Left ventricle myocardium superior (tissue), 1 donor: ENCODE measurements around the gene MGAT5. TPM values are rescaled to one million over a fixed set of nuclear protein-coding genes. Genes with fewer than 3 reads are reported as not detected.
A peak's percentile ranks its signal among the peaks of the same experiment; 100 is the strongest.

Experiments used
- ATAC-seq: fragments of 200-7000 bp; cut with Tn5 transposase; one replicate; pipeline ENCODE4 v1.9.1; 2020; ENCODE audit warnings: mild to moderate bottlenecking, moderate library complexity
- DNase-seq: peaks from one replicate; pipeline ENCODE4 v3.0.0-alpha.2; 2020
- intact Hi-C: fragments of 100-400 bp; cut with micrococcal nuclease; formaldehyde crosslinking; loops from one replicate; pipeline ENCODE4 v1.11.0; 2022
- total RNA-seq: library from RNA; stranded (reverse); fragmentation: NEBNext Ultra II Directional; extraction: Animal tissue kit (Norgen Biotek cat#: 25700); gene quantifications from one replicate; pipeline ENCODE4 v1.2.1, GENCODE V29; 2021
- donor health status: DM: no; HTN: yes; CAD: no; lungs with severe emphysema.

MGAT5 gene
- total RNA-seq, 1 donor from 2014 or later = 98.1 TPM

DNA sequence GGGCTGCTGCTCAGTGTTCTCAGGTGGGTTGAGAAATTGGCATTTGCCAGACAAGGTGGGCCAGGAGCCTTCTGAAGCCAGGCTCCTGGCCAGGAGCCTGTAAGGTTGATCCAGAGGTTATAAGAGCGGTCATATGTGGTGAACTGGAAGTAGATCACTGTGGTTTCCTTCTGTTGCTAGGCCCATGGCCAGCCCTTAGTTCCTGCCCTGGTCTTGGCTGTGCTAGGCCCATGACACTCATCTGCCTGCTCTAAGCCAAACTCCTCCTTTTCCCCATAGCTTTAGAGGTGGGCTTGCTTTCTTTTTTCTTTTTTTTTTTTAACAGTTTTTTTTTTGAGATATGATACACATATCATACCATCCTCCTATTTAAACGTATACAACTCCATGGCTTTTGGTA, 5.0 kb upstream of the MGAT5 start:
- intact Hi-C loops = loop anchor here (10.0 kb wide), 1 partner anchor 166 kb away; no protein-coding TSS in a partner anchor
- ATAC-seq (peak; percentile 40), DNase-seq (peak; percentile 38)

DNA sequence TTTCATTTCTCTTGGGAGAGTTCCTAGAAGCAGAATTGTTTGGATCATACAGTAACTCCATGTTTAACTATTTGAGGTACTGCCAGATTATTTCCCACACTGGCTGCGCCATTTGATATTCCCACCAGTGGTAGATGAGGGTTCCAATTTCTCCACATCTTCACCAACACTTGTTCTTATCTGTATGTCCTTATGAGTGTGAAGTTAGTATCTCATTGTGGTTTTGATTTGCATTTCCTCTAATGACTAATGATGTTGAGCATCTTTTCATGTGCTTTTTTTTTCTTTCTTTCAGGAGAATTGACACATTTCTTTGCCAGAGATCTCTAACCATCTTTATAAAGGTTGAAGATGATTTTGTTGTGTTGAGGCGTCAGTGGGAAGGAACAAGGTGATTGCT, 4.1 kb upstream of the MGAT5 start:
- no peak for ATAC-seq
- intact Hi-C loops = loop anchor here (10.0 kb wide), 1 partner anchor 165 kb away; no protein-coding TSS in a partner anchor
- no peak for DNase-seq

DNA sequence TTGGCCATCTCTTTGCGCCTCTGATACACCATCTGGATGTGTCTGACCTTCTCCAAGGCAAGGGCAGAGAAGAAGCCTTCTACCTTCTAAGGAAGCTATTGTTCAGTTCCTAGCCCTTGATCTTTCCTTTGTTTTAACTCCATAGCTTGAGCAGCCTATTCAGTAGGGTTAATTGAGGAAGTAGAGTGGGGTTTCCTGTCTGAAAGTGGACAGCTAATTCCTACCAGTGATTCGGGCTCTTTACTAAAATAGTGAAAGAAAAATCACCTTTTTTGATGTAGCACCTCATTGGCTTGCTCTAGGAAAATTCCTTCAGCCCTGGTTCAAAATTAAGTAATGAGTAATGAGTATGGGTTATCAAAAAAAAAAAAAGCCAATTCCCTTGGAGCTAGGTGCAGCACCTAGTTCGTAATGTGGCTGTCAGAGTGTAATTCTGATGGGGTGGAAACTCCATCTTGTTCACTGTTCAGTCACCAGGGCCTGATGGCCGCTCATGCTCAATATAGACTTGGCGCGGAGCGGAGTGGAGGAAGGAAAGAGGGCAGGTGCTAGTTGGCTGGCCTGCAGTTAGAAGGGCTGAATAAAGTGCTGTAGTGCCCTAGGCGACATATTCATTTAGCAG, 2.9 kb upstream of the MGAT5 start:
- intact Hi-C loops = no loop called here

DNA sequence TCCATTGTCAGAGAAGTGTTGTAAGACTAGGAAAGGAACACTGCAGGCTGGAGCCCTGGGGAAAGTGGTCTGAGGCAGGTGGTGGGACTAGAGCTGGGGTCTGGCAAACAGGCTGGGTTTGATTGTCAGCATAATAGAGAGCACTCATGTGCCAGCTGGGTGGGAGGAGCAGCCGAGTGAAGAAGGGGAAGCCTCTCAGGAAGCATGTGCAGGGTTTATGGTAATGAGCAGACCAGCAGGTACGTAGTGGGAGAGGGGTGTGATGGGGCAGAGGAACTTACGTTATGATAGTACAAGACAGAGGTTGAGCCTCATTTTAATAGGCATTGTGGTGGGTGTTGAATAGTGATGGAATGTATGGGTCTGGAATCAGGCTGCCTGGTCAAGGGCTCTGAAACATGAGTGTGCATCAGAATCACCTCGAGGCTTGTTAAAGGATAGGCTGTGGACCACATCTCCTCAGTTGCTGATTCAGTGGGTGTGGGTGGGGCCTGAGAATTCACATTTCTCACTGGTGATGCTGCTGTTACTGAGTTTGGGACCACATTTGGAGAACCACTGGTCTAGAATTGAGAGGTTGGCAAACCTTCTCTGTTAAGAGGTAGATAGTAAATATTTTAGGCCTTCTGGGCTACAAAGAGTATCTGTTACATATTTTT, 1.7 kb upstream of the MGAT5 start:
- intact Hi-C loops = no loop called here
- ATAC-seq = peak; percentile 10

More for the DNA sequence above, 2.9 kb upstream of the MGAT5 start:
- DNase-seq = no peak
- peak; percentile 6 for ATAC-seq

DNA sequence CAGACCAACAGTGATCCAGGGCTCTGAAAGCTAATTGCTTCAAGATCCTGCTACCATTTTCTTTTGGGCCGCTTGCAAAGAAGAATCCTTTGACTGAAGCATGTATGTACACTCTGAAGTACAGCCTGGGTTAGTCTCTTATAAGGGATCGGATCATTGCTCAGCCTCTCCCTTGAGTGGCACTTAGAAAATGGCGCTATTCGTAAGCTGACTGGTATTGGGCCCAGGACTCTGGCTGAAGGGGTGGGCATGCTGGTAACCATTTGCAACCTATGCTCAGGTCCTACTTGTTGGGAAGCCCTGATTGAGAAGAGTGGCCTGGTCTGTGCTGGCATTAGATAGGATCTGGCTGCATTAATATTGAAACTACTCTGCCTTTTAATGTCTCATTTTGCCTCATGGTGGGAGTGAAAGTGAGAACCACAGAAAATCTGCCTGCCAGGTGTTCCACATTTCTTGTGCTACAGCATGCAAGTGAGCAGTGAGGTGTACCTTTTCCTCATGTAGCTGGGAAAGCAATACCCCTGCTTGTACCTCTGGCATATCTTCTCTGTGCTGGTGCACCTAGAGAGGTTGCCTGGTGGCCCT, 661 bp upstream of the MGAT5 start:
- ATAC-seq (no peak), DNase-seq (no peak)
- intact Hi-C loops = no loop called here

More for the DNA sequence above, 1.7 kb upstream of the MGAT5 start:
- DNase-seq = no peak

DNA sequence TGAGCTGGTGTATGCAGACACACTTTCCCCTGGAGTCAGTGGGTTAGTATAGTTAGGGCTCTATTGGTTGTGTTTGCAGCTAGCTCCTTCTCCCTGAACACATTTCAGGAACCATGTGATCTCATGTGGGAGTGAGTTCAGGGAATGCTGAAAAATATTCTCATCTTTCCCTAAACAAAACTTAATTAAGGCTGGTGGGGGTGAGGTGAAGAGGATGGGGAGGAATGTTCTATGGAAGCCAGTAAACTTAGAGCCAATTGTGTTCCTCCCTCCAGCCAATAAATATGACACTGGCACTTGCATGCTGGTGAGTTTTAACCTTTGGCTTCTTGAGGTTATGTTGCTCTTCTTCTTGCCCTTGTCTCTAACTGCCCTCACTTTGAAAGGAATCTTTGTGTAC, 952 bp downstream of the MGAT5 start:
- DNase-seq (no peak), ATAC-seq (no peak)
- intact Hi-C loops = no loop called here

DNA sequence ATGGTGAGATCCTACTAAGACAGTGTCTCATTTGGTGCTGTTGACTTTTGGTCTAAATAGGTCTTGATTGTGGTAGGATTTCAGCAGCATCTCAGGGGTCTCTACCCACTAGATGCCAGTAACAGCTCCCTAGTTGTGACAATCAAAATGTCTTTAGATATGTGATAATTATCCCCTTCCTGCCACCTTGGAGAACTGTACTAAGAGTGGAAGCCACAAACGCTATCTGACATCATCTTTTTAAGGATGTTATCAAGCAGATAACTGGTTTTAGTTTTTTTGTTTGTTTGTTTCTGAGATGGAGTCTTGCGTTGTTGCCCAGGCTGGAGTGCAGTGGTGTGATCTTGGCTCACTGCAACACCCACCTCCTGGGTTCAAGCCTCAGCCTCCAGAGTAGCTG, 3.1 kb downstream of the MGAT5 start:
- DNase-seq (no peak), ATAC-seq (no peak)
- intact Hi-C loops = no loop called here

DNA sequence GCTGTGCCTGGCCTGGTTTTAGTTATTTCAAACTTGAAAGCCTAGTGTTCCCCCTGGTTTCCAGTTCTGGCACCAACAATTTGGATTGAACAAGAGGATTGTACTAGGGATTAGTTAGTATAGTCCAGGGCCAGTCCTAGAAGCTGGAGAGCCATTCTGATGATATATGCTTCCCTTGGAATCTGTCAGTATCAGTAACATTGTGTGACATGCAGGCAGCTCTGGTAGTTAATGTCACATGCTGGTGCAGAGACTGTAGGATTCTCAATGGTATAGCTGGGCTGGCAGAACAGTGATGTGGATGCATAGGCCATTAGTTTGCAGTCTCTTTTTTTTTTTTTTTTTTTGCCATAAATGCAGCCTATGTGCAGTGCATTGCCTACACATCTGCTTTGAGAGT, 3.6 kb downstream of the MGAT5 start:
- ATAC-seq = no peak
- DNase-seq = no peak
- intact Hi-C loops = no loop called here

DNA sequence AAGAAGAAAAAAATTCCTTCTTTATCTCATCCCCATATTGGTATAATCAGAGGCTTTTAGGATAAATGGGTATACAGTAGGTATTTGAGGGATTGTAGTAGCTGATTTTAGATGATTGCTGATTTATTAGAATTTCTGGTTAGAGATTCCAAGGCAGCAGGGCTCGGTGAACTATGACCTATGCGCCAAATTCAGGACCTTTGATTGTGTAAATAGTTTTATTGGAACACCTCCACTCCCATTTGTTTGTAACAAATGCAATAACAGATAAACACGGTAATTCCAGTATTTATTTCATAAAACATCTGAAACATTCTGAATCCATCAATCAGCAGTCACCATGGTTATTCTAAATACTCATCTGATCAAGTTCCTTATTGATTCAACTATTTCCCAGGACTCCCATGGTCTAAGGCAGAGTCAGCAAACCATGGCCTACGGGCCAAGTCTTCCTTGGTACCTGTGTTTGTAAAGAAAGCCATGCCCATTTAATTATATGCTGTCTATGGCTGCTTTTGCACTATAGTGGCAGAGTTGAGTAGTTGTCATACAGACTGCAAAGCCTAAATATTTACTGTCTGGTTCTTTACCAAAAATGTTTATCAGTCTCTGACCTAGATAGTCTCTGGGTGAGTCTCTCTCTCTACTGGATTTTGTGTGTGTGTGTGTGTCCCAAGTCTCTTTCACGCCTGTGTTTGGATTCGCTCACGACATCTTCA, 4.3 kb downstream of the MGAT5 start:
- intact Hi-C loops = no loop called here
- DNase-seq = no peak
- no peak for ATAC-seq

DNA sequence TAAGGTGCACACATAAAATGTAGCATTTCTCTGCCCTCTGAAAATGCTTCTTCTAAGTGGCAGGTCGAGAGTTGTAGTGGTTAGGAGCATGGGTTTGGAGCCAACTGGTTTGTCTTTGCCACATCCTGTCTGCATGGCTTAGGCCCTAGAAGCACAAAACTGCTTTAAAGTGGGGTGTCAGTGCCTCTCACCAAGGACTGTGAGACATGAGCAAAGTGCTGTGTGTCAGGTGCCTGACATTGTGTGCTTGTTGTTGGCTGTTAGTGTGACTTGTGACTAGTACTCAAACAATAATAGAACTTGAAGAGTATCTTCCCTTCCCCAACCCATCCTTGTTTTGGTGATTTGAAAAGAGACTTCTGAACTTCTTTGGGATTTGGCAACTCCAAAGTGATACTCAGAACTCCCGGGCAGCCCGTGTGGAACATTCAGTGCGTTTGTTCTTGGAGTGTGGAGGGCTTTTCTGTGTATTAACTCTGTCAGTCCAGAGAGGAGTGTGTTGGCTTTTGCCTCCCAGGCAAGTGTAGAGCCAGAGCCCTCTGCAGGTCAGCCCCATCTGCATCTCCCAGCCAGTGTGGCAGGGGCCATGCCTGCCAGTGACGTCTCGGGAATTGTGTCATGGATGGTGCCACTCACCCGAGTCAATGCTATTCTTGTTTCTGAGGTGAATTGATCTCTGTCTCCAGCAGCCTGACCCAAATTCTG, 5.0 kb downstream of the MGAT5 start:
- DNase-seq (peak; percentile 71), ATAC-seq (peak; percentile 85)
- intact Hi-C loops = no loop called here

DNA sequence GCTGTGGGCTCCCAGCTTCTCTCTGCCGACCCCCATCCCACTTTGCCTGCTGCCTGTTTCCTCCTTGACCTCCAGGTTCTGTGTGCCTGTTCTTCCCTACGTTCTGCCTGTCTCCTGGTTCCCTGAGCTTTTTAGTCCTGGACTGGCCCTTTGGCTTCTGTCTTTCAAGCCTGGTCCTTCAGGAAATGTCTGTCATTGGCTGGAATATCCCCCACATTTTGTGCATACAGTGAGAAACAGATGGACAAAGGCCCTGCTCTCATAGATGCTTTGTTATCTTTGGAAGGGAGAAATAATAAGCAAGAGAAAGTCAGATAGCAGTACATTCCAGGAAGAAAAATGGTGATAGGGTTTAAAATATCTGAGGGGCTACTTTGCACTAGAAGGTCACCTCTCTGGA, 5.7 kb downstream of the MGAT5 start:
- peak; percentile 1 for ATAC-seq
- DNase-seq = no peak
- intact Hi-C loops = no loop called here

DNA sequence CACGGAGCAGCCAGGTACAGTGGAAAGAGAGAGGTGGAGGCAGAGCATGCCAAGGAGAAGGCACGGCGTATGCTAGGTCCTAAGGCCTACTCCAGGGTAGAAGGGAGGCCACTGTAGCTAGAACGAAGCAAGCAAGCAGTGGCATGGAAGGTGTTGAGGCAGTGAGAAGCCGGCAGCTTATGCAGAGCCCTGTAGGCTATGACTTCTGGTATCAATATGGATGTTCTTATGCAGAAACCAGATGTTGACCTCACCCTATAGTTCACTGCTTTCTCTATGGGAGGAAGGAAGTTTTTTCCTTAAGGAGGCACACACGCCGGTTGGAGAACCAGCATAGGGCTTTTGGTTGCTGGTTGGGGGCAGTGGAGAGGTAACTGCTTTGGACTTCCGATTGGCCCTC, 6.1 kb downstream of the MGAT5 start:
- intact Hi-C loops = no loop called here
- ATAC-seq = no peak
- no peak for DNase-seq

DNA sequence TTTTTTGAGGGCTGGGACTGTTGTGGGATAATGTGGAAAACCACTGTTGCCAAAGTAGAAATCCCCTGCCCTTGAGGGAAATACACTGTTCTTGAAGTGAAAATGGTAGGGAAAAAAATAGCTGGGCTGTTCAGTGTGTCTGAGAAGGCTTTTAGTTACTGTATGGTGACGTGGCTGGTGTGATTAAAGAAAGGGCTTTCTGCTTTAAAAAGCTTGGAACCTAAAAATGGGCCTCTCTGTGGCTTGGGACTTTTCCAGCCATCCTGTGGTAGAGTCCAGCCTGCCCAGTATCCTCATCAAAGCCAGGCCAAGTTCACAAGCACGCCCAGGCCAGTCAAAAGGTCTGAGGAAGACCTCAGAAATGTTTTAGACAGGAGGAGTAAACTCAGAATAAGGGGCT, 6.8 kb downstream of the MGAT5 start:
- no peak for DNase-seq
- intact Hi-C loops = no loop called here
- peak; percentile 8 for ATAC-seq

DNA sequence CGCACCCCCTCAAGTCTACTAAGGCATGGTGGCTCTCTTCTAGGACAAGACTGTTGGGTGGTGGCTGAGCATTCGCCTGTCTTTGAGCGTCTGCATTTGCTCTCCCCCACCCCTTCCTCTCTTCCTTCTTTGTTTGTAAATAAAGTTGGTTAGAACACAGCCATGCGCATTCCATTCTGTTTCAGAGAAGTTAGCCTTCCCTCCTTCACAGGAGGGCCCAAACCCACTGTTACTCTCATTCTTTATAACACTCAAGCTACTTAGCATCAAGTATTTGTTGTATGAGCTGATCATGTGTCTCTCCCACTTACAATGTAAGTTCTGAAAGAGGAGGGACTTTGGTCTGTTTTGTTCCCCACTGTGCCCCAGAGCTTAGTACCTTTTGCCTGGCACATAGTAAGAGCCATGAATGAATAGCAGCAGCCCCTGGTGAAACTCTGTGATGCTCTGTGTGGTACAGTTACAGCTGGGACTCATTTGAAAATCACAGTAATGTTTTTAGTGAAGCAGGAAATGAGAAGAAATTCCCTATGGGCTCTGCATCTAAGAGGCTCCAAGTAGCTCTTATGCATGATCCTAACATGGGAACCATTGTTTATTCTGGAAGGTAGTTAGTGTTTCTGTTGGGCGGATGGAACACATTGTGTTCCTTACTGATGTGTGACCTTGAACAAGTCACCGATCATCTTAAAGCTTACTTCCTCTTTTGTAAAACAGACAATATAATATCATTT, 7.7 kb downstream of the MGAT5 start:
- ATAC-seq = peak; percentile 50
- intact Hi-C loops = no loop called here
- no peak for DNase-seq

DNA sequence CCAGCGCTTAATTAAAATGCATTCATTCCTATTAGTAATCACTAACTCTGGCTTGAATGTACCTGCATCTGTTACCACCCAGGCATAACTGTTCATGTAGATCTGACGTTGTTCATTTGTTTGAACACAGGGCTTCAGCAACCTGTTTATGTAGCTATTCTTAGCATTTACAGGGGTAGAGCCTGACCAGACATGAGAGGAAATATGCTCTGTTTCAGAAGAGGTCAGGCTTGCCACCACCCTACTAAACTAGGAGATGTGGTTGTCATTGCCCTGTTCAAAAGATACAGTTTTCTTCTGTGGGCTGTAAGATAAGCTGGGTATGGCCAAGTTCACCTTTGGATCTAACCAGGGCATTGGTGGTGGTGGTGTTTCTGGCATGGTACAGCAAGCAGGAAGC, 8.8 kb downstream of the MGAT5 start:
- intact Hi-C loops = no loop called here
- ATAC-seq = no peak
- DNase-seq = no peak

DNA sequence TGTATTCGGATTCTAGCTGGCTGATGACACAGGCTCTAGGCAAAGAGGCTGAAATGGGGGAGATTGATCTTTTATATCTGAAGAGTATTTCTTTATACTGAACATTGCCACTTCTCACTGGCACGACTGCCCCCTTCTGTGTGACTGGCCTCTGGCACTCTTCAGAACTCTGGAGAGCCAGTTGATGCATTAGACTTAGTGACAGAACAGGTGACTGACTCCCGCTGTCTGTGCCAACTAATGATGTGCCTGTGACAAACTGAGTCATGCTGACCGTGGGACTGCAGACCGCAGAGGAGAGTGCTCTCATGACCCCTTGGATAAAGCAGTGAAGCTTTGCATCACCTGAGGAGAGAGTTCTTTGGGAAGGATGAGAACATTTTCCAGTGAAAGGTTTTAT, 14.4 kb downstream of the MGAT5 start:
- DNase-seq (peak; percentile 47), ATAC-seq (peak; percentile 85)
- intact Hi-C loops = no loop called here

DNA sequence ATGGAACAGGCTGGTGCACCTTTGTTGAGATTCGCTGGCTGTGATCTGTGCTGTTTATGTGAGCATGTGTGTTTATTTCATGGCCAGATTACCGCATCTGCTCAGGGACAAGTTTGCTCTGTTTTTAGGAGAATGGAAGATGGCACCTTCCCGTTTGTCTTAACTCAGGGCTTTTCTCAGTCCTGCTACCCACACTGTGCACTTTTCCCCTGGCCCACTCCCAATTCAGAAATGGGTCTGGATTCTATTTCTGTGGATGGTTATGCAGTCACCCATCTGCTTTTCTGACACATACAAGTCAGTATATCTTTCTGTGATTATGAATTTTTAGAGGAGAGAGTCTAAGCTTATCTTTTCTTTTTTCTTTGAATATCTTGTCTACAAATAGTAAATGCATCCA, 15.4 kb downstream of the MGAT5 start:
- DNase-seq (no peak), ATAC-seq (no peak)
- intact Hi-C loops = no loop called here

DNA sequence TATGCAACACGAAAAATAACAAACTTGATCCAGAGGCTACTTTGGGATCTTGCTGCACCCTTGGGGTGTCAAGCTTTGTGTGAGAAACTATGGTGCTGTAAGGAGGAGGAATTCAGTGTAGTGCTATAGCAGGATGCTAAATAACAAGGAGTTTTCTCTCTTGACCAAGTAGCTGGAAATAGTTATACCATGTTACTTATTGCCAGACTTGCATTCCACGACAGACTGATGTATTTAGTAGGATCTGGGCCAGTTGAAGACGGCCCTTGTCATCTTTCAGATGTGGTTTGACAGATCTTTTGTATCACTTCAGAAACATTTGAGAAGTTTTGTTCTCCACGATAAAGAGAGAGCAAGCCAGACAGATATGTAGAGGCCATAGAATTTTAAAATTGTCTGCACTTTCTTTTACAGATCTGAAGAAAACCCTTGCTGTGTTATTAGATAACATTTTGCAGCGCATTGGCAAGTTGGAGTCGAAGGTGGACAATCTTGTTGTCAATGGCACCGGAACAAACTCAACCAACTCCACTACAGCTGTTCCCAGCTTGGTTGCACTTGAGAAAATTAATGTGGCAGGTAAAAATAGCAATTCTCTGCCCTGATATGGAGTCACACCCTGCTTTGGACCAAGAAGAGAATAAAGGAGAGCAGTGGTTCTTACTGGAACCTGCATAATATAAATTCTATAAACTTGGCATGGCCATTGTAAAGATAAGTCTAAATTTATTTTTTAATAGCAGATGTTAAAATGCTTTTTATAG, 16.3 kb downstream of the MGAT5 start:
- ATAC-seq (peak; percentile 63), DNase-seq (no peak)
- intact Hi-C loops = no loop called here
